ENCODE measurements around the gene MOB3B.

GRCh38 chr9:27518006-27518405 is 11.6 kb downstream of the MOB3B start:
- TF ChIP-seq, protein P1, sequence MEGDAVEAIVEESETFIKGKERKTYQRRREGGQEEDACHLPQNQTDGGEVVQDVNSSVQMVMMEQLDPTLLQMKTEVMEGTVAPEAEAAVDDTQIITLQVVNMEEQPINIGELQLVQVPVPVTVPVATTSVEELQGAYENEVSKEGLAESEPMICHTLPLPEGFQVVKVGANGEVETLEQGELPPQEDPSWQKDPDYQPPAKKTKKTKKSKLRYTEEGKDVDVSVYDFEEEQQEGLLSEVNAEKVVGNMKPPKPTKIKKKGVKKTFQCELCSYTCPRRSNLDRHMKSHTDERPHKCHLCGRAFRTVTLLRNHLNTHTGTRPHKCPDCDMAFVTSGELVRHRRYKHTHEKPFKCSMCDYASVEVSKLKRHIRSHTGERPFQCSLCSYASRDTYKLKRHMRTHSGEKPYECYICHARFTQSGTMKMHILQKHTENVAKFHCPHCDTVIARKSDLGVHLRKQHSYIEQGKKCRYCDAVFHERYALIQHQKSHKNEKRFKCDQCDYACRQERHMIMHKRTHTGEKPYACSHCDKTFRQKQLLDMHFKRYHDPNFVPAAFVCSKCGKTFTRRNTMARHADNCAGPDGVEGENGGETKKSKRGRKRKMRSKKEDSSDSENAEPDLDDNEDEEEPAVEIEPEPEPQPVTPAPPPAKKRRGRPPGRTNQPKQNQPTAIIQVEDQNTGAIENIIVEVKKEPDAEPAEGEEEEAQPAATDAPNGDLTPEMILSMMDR (conservative IDR thresholded peaks at IDR 0.05; ENCODE audit: low read depth, low read length): no peak
- no peak for TF ChIP-seq EZH2 (IDR thresholded peaks at IDR 0.05; ENCODE audit: borderline replicate concordance, low read depth, low read length, poor library complexity, severe bottlenecking)
